K562 (cell line): Measurements from ENCODE around the gene MACROD2.

Experiments used
- CBX1 ChIP-seq: sonication (generic); IDR thresholded peaks from 2 replicates; pipeline ENCODE4 v1.6.1; 2016; ENCODE audit warnings: antibody characterized with exemption, low read depth, mild to moderate bottlenecking
- CCAR2 ChIP-seq: fragments of 200-400 bp; formaldehyde crosslinking; IDR thresholded peaks from 2 replicates; pipeline ENCODE4 v1.6.1; 2017; ENCODE audit warnings: mild to moderate bottlenecking, low read depth, low read length
- CREB1 ChIP-seq, 2 experiments: sonication (generic) in 1 of 2; formaldehyde crosslinking in 1 of 2; IDR thresholded peaks; 2 replicates each; pipeline versions ENCODE4 v1.6.1 to v1.8.0; 2012 to 2022; ENCODE audit warnings: inconsistent platforms in 1 of 2, mild to moderate bottlenecking in 1 of 2, missing genetic modification reagents in 1 of 2, moderate library complexity in 1 of 2
- MYC ChIP-seq, 2 experiments: fragments of 250-450 bp in 1 of 2; sonication (Bioruptor Pico) in 1 of 2; IDR thresholded peaks; 2 replicates each; pipeline versions ENCODE4 v1.5.1 to v1.6.1; 2012 to 2021; ENCODE audit warnings: low read depth in 2 of 2, borderline replicate concordance in 1 of 2, improper control_type of control experiment in 1 of 2, low read length in 1 of 2, mild to moderate bottlenecking in 1 of 2, moderate library complexity in 1 of 2
- PHF21A ChIP-seq: fragments of 450-650 bp; IDR thresholded peaks from 2 replicates; pipeline ENCODE4 v1.6.1; 2017; ENCODE audit warnings: low read depth, borderline replicate concordance
- TF ChIP-seq, protein P1 (sequence below): sonication (generic); formaldehyde crosslinking; IDR thresholded peaks from 2 replicates; pipeline ENCODE4 v1.9.0; 2022; ENCODE audit warnings: mild to moderate bottlenecking, missing genetic modification reagents

- no peak for TF ChIP-seq CBX1
- TF ChIP-seq, protein P1, sequence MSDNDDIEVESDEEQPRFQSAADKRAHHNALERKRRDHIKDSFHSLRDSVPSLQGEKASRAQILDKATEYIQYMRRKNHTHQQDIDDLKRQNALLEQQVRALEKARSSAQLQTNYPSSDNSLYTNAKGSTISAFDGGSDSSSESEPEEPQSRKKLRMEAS: no peak
- no peak for TF ChIP-seq MYC (IDR thresholded peaks at IDR 0.05; ENCODE audit: low read depth, low read length)
- TF ChIP-seq MYC (CRISPR knock-in tag; IDR thresholded peaks at IDR 0.05; ENCODE audit: borderline replicate concordance, low read depth): no peak
- no peak for TF ChIP-seq CREB1 (IDR thresholded peaks at IDR 0.05)
- no peak for TF ChIP-seq CREB1 (CRISPR knock-in tag; IDR thresholded peaks at IDR 0.05)
- no peak for TF ChIP-seq CCAR2
- no peak for TF ChIP-seq PHF21A
Observed at GRCh38 chr20:15784020-15784419, 1788.7 kb downstream of the MACROD2 start.
